Mucosa of rectum (tissue), 2 donors: ENCODE measurements around the gene KIFC1.
"Not testable (repeated sequence)": the region's sequence is repeated elsewhere in the genome, so short reads cannot be mapped to it uniquely, and the experiment has no call there.

Source experiments
- H3K27ac ChIP-seq, 2 donors: one replicate each; pipeline ENCODE4 v1.7.0; 2013; ENCODE audit warnings: inconsistent platforms in 2 of 2, low read depth in 2 of 2, low read length in 2 of 2
- H3K27me3 ChIP-seq, 2 donors: one replicate each; pipeline ENCODE4 v1.7.0; 2013; ENCODE audit warnings: low read length in 2 of 2; ENCODE audit not compliant: control insufficient read depth in 2 of 2, insufficient read depth in 2 of 2
- H3K36me3 ChIP-seq, 2 donors: one replicate each; pipeline ENCODE4 v1.7.0; 2013; ENCODE audit warnings: low read length in 2 of 2; ENCODE audit not compliant: control insufficient read depth in 2 of 2, insufficient read depth in 2 of 2
- H3K4me1 ChIP-seq, 2 donors: one replicate each; pipeline ENCODE4 v1.7.0; 2013; ENCODE audit warnings: low read length in 2 of 2, mild to moderate bottlenecking in 1 of 2; ENCODE audit not compliant: control insufficient read depth in 2 of 2, insufficient read depth in 2 of 2
- H3K4me3 ChIP-seq, 2 donors: one replicate each; pipeline ENCODE4 v1.7.0; 2013; ENCODE audit warnings: low read length in 2 of 2
- H3K9ac ChIP-seq, 2 donors: one replicate each; pipeline ENCODE4 v1.7.0; 2013; ENCODE audit warnings: low read length in 2 of 2, low read depth in 1 of 2, mild to moderate bottlenecking in 1 of 2
- H3K9me3 ChIP-seq, 2 donors: one replicate each; pipeline ENCODE4 v1.7.0; 2013; ENCODE audit warnings: low read length in 2 of 2; ENCODE audit not compliant: control insufficient read depth in 2 of 2
- donor health status: healthy.
- donor health status: Normal muscosa, but diverticular disease.

Gene KIFC1

GRCh38 chr6:33375143-33375671 lies 16.4 kb upstream of the KIFC1 start:
- Histone ChIP-seq H3K27me3 (no peaks in the 10 kb centered on the region), H3K27ac (peak overlapping the region; percentile 42 to 52), H3K9me3 (no peaks in the 10 kb centered on the region), H3K4me1 (peaks cover 0 to 5% of the 10 kb centered on the region in 2 donors), H3K36me3 (no peaks in the 10 kb centered on the region), H3K9ac (no peak overlapping the region), H3K4me3 (no peak overlapping the region)

- no peaks in the 10 kb centered on the region for H3K27me3 ChIP-seq
- no peak overlapping the region for H3K27ac ChIP-seq
- H3K9ac ChIP-seq = no peak overlapping the region
- no peaks in the 10 kb centered on the region for H3K9me3 ChIP-seq
- H3K4me3 ChIP-seq = no peak overlapping the region
- no peaks in the 10 kb centered on the region for H3K36me3 ChIP-seq
- peaks cover 0 to 5% of the 10 kb centered on the region in 2 donors for H3K4me1 ChIP-seq
Observed at GRCh38 chr6:33377171-33377570, 14.5 kb upstream of the KIFC1 start.

- not testable (repeated sequence) for H3K4me3 ChIP-seq, H3K27ac ChIP-seq, H3K27me3 ChIP-seq, H3K9me3 ChIP-seq, H3K4me1 ChIP-seq, H3K36me3 ChIP-seq, H3K9ac ChIP-seq
Observed at GRCh38 chr6:33379184-33379583, 12.4 kb upstream of the KIFC1 start.

- H3K9me3 ChIP-seq = no peaks in the 10 kb centered on the region
- no peaks in the 10 kb centered on the region for H3K36me3 ChIP-seq
- H3K27me3 ChIP-seq = no peaks in the 10 kb centered on the region
- H3K9ac ChIP-seq = no peak overlapping the region
- no peak overlapping the region for H3K4me3 ChIP-seq
- H3K4me1 ChIP-seq = peaks cover 0 to 4% of the 10 kb centered on the region in 2 donors
- H3K27ac ChIP-seq = no peak overlapping the region
Observed at GRCh38 chr6:33380272-33380981, 11.2 kb upstream of the KIFC1 start.

GRCh38 chr6:33383427-33384185 lies 8.0 kb upstream of the KIFC1 start:
- Histone ChIP-seq H3K9ac (no peak overlapping the region), H3K4me1 (no peaks in the 10 kb centered on the region), H3K27me3 (no peaks in the 10 kb centered on the region), H3K27ac (no peak overlapping the region), H3K9me3 (no peaks in the 10 kb centered on the region), H3K4me3 (no peak overlapping the region), H3K36me3 (no peaks in the 10 kb centered on the region)

- H3K27ac ChIP-seq = no peak overlapping the region
- no peaks in the 10 kb centered on the region for H3K36me3 ChIP-seq
- H3K27me3 ChIP-seq = no peaks in the 10 kb centered on the region
Observed at GRCh38 chr6:33384581-33385020, 7.0 kb upstream of the KIFC1 start.

GRCh38 chr6:33390173-33390572 lies 1.4 kb upstream of the KIFC1 start:
- Histone ChIP-seq H3K27me3 (no peaks in the 10 kb centered on the region), H3K4me3 (no peak overlapping the region), H3K27ac (no peak overlapping the region), H3K4me1 (peaks cover 8 to 16% of the 10 kb centered on the region in 2 donors), H3K36me3 (no peaks in the 10 kb centered on the region), H3K9ac (no peak overlapping the region), H3K9me3 (no peaks in the 10 kb centered on the region)

More at GRCh38 chr6:33384581-33385020, 7.0 kb upstream of the KIFC1 start:
- H3K4me1 ChIP-seq = no peaks in the 10 kb centered on the region
- H3K9ac ChIP-seq = no peak overlapping the region
- no peak overlapping the region for H3K4me3 ChIP-seq
- H3K9me3 ChIP-seq = no peaks in the 10 kb centered on the region

GRCh38 chr6:33390767-33391277 lies 801 bp upstream of the KIFC1 start:
- Histone ChIP-seq H3K4me3 (peak overlapping the region; percentile 46 to 65), H3K27ac (peak overlapping the region; percentile 89 to 91), H3K9me3 (no peaks in the 10 kb centered on the region), H3K27me3 (no peaks in the 10 kb centered on the region), H3K4me1 (peaks cover 8 to 16% of the 10 kb centered on the region in 2 donors), H3K36me3 (no peaks in the 10 kb centered on the region), H3K9ac (peak overlapping the region; percentile 58 to 65)

- no peaks in the 10 kb centered on the region for H3K9me3 ChIP-seq
- peak overlapping the region; percentile 81 to 82 for H3K4me3 ChIP-seq
- peaks cover 8 to 16% of the 10 kb centered on the region in 2 donors for H3K4me1 ChIP-seq
- peak overlapping the region; percentile 48 to 77 for H3K9ac ChIP-seq
- H3K27ac ChIP-seq = peak overlapping the region; percentile 73 to 91
- no peaks in the 10 kb centered on the region for H3K36me3 ChIP-seq
- H3K27me3 ChIP-seq = no peaks in the 10 kb centered on the region
Observed at GRCh38 chr6:33391922-33392594, 435 bp downstream of the KIFC1 start.
